ENCODE data around the gene CLBA1.

GRCh38 chr14:105039458-105040205 lies 54.0 kb downstream of the CLBA1 start:
- TF ChIP-seq, protein P1, sequence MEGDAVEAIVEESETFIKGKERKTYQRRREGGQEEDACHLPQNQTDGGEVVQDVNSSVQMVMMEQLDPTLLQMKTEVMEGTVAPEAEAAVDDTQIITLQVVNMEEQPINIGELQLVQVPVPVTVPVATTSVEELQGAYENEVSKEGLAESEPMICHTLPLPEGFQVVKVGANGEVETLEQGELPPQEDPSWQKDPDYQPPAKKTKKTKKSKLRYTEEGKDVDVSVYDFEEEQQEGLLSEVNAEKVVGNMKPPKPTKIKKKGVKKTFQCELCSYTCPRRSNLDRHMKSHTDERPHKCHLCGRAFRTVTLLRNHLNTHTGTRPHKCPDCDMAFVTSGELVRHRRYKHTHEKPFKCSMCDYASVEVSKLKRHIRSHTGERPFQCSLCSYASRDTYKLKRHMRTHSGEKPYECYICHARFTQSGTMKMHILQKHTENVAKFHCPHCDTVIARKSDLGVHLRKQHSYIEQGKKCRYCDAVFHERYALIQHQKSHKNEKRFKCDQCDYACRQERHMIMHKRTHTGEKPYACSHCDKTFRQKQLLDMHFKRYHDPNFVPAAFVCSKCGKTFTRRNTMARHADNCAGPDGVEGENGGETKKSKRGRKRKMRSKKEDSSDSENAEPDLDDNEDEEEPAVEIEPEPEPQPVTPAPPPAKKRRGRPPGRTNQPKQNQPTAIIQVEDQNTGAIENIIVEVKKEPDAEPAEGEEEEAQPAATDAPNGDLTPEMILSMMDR (conservative IDR thresholded peaks at IDR 0.05; ENCODE audit: low read depth in 2 of 2), result no peak
- TF ChIP-seq EZH2 (IDR thresholded peaks at IDR 0.05; ENCODE audit: low read depth, unreplicated experiment) (no peak), POLR2AphosphoS5 (IDR thresholded peaks at IDR 0.05; ENCODE audit: low read depth) (no peak), NANOG (IDR thresholded peaks at IDR 0.05; ENCODE audit: borderline replicate concordance) (no peak), EZH2phosphoT487 (IDR thresholded peaks at IDR 0.05; ENCODE audit: unreplicated experiment) (no peak), ZNF114 (CRISPR knock-in tag; IDR thresholded peaks at IDR 0.05) (no peak), JUNB (IDR thresholded peaks at IDR 0.05; ENCODE audit: unreplicated experiment) (no peak)
- TF ChIP-seq, protein P2, sequence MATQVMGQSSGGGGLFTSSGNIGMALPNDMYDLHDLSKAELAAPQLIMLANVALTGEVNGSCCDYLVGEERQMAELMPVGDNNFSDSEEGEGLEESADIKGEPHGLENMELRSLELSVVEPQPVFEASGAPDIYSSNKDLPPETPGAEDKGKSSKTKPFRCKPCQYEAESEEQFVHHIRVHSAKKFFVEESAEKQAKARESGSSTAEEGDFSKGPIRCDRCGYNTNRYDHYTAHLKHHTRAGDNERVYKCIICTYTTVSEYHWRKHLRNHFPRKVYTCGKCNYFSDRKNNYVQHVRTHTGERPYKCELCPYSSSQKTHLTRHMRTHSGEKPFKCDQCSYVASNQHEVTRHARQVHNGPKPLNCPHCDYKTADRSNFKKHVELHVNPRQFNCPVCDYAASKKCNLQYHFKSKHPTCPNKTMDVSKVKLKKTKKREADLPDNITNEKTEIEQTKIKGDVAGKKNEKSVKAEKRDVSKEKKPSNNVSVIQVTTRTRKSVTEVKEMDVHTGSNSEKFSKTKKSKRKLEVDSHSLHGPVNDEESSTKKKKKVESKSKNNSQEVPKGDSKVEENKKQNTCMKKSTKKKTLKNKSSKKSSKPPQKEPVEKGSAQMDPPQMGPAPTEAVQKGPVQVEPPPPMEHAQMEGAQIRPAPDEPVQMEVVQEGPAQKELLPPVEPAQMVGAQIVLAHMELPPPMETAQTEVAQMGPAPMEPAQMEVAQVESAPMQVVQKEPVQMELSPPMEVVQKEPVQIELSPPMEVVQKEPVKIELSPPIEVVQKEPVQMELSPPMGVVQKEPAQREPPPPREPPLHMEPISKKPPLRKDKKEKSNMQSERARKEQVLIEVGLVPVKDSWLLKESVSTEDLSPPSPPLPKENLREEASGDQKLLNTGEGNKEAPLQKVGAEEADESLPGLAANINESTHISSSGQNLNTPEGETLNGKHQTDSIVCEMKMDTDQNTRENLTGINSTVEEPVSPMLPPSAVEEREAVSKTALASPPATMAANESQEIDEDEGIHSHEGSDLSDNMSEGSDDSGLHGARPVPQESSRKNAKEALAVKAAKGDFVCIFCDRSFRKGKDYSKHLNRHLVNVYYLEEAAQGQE (IDR thresholded peaks at IDR 0.05; ENCODE audit: unreplicated experiment), result no peak

Data from GM23338 (cell line).